HG03439 (cell line): ENCODE data around the gene CREBZF.
"Not testable (repeated sequence)": the region's sequence is repeated elsewhere in the genome, so short reads cannot be mapped to it uniquely, and the experiment has no call there.

Source experiments
- ATAC-seq: cut with Tn5 transposase; IDR thresholded peaks from one replicate; pipeline ENCODE4 v1.9.1; 2021; ENCODE audit warnings: mild to moderate bottlenecking, moderate library complexity; ENCODE audit not compliant: unreplicated experiment

Gene CREBZF

DNA sequence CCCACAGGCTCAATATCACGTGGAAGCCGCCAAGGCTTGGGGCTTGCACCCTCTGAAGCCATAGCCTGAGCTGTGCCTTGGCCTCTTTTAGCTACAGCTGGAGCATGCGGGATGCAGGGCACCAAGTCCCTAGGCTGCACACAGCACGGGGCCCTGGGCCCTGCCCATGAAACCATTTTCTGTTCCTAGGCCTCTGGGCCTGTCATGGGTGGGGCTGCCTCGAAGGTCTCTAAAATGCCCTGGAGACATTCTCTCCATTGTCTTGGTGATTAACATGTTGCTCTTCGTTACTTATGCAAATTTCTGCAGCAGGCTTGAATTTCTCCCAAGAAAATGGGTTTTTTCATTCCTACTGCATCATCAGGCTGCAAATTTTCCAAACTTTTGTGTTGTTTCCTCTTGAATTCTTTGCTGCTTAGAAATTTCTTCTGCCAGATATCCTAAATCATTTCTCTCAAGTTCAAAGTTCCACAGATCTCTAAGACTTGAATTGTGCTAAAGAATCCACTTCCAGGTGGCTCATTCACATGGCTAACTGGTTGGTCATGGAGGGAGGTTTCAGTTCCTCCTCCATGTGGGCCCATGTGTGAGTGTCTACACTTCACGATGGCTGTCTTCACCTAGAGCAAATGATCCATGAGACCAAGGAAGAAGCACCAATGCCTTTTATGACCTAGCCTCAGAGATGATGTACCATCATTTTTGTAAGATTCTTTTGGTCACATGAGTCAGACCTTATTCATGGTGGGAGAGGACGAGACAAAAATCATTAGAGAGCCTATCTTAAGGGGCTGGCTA lies 7.4 kb upstream of the CREBZF start:
- no peak for ATAC-seq

DNA sequence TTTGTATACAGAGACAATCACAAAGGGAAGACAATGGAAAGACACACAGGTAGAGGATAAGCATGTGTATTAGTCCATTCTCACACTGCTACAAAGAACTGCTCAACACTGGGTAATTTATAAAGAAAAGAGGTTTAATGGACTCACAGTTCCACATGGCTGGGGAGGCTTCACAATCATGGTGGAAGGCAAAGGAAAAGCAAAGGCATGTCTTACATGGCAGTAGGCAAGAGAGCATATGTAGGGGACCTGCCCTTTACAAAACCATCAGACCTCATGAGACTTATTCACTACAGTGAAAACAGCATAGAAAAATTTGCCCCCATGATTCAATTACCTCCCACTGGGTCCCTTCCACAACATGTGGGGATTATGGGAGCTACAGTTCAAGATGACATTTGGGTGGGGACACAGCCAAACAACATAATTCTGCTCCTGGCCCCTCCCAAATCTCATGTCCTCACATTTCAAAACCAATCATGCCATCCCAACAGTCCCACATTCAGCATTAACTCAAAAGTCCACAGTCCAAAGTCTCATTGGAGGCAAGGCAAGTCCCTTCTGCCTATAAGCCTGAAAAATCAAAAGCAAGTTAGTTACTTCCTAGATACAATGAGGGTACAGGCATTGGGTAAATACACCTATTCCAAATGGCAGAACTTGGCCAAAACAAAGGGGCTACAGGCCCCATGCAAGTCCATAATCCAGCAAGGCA lies 6.2 kb upstream of the CREBZF start:
- not testable (repeated sequence) for ATAC-seq

DNA sequence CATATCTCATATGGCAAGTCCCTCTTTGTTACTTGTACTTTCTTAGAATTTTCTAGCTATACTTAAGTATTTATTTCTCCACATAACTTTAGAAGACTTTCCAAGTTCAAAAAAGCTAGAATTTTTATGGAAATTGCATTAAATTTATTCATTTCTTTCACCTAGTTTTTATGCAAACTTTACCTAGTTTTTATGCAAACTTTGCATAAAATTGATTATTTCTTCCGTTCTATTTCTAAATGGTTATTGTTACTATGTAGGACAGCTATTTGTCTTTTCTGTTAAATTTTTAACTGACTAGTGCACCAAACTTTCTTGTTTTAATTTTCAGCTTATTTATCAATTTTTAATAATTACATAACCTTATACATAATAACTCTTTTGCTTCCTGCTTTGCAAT lies 3.2 kb upstream of the CREBZF start:
- ATAC-seq, result no peak

DNA sequence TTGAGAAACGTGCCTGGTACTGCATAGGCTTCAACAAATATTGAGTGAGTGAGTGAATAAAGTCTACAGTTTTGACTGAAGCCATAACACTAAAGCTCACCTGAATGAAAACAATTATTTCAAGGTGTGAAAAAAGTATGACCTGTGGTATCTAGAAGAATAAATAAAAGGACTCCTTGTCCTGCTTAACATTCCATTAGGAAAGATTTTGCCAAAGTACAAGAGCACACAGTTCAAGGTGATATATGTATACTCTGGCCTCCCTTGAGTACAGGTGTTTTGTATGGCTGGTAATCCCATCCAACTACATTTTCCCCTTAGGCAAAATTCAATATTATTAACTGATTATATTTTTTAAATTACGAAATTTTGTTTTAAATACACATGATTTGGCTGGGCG lies 1.8 kb upstream of the CREBZF start:
- ATAC-seq, result no peak

DNA sequence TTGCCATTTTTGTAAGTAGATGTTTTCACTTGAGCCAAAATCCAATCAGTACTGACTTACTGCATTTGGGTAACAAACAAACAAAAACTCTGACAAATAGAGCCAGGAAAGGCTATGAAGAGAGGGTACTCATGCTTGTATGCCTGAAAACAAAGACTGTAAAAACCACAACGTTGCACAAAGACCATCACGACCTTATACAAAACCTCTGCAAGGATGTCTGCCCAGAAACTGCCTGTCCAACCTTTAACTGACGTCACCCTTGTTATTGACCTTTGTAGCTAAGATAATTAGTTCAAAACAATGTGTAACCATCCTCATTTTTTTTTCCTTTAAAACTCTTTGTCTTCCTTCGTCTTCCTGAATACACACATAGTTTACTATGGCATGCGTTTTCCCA lies 804 bp upstream of the CREBZF start:
- ATAC-seq, result no peak

DNA sequence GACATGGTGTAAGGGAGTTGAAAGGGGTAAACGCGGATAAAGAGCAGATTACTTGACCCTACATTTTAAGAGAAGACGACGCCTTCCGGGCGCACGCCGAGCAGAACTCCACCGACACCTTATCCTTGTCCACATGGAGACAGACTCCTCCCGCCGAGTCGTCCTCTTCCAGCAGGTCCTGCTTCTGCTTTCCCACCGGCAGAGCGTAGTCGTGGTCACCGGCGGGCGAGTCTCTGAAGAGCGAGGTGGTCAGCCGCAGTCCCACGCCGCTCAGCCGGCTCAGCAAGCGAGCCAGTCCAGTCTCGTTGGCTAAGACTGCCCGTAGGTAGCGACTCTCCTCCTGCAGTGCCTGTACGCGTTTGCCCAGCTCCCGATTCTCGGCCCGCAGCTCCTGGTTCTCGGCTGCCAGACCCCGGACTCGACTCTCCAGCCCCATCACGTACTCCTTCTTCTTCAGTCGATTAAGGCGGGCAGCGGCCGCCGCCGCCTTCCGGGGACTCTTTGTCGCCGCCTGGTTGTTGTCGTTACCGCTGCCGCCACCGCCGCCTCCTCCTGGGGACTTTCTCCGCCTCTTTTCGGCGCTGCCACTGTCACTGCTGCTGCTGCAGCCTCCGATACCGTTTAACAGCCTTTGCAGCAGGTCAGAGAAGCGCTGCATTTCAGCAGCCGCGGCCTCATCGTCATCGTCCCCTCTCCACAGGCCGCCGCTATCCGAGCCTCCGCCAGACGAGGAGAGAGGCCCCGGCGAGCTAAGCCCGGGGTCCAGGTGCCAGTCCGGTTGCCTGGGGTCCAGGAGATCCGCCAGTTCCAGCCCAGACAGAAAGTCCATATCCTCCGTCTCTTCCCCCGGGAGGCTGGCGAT lies 945 bp downstream of the CREBZF start:
- peak; percentile 76 for ATAC-seq

DNA sequence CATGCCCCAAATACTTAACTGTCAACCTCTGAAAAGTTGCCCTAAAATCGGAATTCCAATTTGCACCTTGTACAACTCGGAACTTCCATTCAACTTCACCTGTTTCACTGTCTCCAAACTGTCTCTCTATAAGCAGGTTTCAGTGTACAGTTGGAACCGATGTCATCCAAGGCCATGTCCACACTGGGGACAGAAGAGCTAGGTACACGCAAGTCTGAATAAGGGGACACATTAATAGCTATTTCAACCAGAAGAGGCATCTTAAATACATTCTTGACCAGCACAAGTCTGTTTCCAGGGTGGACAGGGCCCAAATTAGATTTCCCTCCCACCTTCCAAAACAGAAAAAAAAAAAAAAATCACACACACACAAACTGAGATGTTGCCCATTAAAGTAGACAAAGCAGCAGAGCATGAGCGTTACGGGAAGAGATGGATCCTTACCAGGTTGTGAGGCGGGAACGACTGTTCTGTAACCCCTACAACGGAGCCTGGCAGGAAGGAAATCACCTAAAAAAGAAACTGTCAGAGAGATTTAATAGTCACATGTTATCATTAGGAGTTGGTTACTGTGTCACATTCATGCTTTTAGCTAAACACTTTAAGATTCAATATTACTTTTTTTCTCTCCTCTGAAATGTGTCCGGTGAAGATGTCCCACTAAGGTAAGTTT lies 1.7 kb downstream of the CREBZF start:
- no peak for ATAC-seq

DNA sequence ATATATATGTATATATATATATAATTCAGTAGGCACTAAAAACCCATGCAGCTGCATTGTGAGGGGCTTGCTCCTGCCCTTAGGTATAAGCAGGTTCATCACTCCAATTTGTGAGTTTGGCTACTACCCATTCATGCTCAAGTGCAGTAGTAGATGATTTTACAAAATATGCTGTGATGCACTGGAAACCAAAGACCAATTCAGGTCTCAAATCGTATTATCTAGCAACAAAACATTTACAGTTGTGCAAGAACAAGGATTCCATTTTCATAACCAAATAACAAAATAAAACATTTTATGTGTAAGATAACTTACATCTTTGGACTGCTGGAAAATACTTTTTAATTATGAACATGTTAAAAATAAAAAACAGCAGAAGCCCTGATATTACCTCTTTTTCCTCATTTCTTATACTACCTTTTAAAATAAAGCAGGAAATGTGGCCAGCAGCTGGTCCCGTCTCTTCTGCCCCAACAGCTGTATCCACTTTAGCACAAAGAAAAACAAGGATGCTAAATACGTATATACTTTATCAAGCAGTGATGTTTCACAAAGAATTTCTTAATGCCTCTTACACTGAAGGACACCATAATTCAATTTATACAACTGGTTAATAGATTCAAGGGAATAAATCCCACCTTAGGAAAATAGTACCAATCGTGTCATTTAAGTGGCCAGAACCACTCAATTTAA lies 2.8 kb downstream of the CREBZF start:
- ATAC-seq, result no peak

DNA sequence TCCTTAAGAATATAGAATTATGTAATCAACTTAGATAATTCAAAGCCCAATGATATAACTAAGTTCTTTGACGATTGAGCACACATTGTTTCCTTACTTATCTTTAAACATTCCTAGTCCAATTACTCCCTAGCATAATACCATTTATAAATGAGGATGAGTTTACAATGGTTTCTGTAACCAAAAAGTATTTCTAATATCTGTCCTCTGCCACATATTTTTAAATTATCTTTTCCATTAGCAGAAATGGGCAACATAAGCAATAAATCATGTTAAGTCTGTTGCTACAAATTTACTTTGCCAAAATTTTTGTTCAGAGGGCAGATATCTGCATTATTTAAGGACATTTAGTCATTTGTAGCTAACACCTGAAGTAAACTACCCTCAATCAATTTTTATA lies 6.7 kb downstream of the CREBZF start:
- ATAC-seq, result no peak

DNA sequence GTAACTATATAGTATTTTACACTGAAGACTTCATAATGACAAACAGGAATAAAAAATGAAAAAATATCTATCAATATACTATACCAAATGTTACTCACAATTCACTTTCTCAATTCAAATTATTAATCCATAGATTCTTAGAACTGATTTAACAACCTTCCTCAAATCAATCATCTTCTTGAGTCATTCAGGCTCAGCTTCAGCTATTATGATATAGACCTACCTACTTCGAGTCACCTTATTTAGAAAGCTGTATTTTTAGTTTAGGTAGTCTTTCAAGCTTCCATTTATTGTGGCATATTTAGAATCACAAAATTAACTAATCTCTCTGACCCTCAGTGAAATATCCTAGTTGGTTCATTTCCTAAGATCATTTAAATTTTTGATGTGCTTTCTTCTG lies 8.2 kb downstream of the CREBZF start:
- ATAC-seq, result no peak

DNA sequence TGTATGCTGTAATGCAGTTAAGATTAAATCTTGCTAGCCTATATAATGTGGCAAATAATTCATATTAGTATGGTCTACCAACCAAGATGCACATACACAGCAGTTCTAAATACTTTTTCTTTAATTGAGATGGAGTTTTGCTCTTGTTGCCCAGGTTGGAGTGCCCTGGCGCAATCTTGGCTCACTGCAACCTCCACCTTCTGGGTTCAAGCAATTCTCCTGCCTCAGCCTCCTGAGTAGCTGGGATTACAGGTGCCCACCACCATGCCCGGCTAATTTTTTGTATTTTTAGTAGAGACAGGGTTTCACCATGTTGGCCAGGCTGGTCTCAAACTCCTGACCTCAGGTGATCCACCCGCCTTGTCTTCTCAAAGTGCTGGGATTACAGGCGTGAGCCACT lies 10.6 kb downstream of the CREBZF start:
- not testable (repeated sequence) for ATAC-seq

DNA sequence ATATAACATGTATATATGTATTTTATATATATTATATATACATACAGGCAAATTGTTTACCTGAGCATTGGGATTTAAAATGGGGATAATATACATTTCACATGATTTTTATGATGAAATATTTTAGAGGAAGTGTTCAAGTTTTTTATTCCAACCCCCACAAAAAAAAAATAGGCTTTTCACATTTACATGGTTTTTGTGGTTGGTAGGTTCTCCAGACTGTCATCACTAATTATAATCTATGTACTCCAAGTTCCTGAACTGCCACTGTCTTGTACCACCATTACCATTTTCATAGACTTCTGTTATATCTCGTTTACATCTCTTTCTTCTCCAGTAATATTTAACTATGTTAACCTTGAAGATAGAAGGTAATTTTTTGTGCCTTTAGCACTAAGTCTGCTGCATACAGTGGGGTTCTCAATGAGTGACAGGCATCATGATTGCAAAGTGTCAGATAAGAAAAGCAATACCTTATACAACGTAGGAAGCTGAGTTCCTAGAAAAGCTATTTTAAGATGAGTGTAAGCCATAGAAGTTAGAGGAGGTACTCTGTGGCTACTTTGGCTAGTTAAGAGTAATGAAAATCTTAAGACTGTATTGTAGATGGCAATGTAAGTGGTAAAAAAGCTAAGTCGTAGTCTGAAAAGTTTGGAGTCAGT lies 12.0 kb downstream of the CREBZF start:
- no peak for ATAC-seq

DNA sequence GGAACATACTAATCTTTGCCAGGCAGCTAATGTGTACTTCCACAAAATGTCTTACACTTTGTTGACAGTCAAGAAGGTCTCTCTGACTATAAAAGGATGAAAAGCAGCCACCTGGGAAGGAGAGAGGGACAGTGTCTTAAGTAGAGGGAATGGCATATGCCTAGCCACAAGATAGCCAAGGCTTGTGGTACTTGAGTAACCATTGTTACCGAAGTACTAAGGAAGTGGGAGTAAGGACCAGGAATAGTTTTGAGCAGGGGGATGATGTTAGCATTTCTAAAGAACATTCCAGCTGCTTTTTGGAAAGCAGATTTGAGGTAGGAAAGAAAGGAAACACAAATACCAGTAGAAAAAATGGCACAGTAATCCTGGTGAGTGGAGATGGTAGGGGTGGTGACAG lies 13.8 kb downstream of the CREBZF start:
- no peak for ATAC-seq

DNA sequence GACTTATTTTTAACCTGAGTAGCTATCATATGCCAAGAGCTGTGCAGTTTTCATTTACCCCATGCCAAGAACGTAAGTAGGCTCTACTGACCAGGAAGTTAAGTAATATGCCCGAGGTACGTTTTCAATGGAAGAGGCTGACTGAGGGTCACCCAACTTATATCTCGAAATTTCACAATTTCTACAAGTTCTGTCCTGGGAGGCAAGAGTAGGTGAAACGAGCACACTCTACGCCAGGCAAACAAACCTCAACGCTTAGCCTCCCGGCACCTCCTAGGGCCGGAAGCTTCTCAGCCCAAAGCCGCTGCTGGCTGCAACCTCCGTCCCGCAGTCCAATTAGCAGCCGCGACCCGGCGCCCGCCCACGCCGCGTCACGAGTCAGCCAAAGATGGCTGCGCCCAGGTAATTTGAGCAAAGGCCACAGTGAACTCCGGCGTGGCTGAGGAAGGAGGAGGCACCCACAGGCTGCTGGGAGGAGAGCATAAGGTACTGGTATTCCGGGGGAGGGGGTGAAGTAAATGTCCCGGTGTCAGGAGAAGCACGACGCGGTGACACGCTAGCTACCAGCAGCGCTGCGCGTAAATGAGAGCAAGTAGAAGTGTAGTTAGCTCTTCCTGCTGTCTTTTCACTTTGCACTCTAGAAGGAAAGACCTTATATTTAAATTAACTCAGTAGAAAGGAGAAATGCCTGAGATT lies 17.2 kb downstream of the CREBZF start, which contains the start of gene TMEM126A:
TSS of gene TMEM126A (plus strand) at position 364 of the 696 bp plus-strand sequence. CDS start 2,289 bp downstream, outside the sequence.
- peak; percentile 99 for ATAC-seq

DNA sequence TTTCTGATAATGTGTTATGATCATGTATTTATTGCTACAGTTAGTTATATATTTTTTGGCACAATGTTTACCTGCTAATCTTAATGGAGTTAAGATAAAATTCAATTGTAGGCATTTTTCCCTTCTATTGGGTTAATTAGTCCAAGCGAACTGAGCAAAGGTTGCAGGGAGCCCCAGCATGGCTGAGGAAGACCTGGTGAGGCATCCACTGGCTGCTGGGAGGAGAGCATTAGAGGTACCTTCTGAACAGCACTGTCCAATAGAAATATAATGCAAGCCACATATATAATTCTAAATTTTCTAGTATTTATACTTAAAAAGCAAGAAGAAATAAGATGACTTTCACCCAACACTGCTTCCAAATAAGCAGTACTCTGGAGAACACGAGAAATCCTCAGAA lies 17.9 kb downstream of the CREBZF start:
- ATAC-seq, result peak; percentile 6

DNA sequence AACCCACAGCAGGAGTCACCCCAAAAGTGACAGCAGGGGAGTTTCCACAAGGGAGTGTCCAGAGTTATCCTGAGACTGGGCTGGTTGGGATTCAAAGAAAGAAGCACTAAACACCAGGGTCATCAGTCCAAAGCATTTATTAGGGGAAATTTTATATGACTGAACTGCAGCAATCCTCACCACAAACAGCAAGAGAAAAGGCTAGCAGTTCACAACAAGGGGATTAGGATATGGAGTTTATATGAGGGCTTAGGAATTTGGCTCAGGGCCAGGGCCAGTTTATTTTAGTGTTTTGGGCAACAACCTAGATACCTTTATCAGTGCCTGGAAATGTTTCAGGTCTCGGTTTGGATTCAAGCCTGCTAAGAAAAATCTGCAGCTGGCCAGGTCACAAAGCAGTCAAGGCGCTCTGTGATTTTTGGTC lies 21.7 kb downstream of the CREBZF start:
- ATAC-seq, result no peak

DNA sequence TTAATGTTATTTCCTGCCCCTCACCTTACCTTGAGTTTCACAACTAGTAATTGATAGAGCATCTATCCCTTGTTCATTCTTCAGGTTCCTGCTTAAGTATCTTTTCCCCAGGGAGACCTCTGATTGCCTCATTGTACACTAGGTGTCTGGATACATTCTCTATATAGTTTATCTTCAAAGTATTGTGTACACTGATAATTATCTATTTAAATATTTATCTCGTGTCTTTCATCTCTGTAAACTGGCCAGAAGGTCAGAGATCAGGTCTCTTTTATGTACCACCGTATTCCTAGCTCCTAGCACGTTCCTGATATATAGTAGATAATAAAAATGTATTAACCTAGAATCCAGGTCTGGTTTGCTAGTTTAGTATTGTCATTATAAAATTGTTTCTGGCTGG lies 30.2 kb downstream of the CREBZF start:
- no peak for ATAC-seq

DNA sequence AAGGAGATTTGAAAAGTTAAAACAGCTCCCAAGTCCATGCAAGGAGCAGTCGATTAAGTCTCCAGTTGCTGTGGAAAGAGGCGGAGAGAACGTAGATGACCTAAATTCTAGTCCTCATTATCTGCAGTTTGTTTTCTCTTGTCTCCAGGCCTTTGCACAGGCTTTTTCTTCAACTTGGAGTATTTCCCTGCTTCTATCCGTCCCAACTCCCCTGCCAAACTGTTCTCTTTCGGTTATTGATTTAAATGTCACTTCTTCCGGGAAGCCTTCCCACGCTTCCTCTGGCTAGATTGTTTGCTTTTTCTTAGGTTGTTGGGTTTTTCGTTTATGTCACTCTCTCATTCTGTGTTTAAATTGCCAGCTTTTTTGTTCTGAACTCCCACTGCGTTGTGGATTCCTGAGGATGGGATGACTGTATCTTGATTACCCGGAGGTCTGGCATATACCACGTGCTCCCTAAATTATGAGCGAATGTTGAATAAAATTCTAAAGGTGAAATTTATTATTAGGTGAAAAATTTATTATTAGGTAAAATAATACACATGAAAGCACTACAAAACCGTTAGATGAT lies 36.1 kb downstream of the CREBZF start:
- ATAC-seq, result peak; percentile 9
